ENCODE data around the gene GJB4. TPM values are rescaled to one million over a fixed set of nuclear protein-coding genes. Genes with fewer than 3 reads are reported as not detected.

The GJB4 gene
- total and polyA plus RNA-seq, 4 donors = 0.06 to 0.29 (median 0.12) TPM; not detected in 1

DNA sequence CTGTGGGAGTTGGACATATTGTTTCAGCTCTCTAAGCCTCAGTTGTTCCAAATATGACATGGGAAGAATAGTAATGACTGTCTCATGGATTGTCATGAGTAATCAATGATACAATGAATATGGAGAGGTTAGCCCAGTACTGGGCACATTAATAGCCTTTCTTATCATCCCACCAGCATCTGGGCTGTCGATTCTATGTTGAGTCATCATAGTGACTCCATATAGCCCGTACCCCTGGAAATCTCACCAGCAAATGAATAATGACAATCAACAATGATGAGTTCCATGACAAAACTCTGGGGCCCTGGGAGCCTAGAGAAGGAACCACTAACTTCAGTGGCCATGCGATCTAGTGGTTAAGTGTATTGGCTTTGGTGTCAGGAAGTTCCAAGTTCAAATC, 44.4 kb upstream of the GJB4 start:
- ATAC-seq (ENCODE audit: insufficient read depth, low FRiP score) (no peak), DNase-seq (no peak)
- Histone ChIP-seq H3K4me3 (no peak overlapping the region), H3K27me3 (ENCODE audit: control insufficient read depth in 3 of 3, insufficient read depth in 3 of 3, low read length in 2 of 3) (peaks cover 0 to 10% (median 0%) of the 10 kb centered on the region in 3 donors), H3K36me3 (ENCODE audit: control insufficient read depth in 4 of 4, insufficient read depth in 4 of 4, low read length in 4 of 4) (no peaks in the 10 kb centered on the region), H3K9me3 (ENCODE audit: control insufficient read depth in 4 of 4, insufficient read depth in 3 of 4, low read length in 3 of 4) (peaks cover 0 to 7% (median 0%) of the 10 kb centered on the region in 4 donors), H3K27ac (ENCODE audit: low read depth in 1 of 2, low read length in 1 of 2) (no peak overlapping the region), H3K4me1 (ENCODE audit: control insufficient read depth in 5 of 5, insufficient read depth in 5 of 5, low read length in 5 of 5) (no peaks in the 10 kb centered on the region), H3K9ac (ENCODE audit: insufficient read depth in 1 of 2, low read length in 2 of 2) (no peak overlapping the region)
- 83 to 91% methylated on average over 3 of the region's 3 CpGs for WGBS, 2 donors
- TF ChIP-seq, protein P1, sequence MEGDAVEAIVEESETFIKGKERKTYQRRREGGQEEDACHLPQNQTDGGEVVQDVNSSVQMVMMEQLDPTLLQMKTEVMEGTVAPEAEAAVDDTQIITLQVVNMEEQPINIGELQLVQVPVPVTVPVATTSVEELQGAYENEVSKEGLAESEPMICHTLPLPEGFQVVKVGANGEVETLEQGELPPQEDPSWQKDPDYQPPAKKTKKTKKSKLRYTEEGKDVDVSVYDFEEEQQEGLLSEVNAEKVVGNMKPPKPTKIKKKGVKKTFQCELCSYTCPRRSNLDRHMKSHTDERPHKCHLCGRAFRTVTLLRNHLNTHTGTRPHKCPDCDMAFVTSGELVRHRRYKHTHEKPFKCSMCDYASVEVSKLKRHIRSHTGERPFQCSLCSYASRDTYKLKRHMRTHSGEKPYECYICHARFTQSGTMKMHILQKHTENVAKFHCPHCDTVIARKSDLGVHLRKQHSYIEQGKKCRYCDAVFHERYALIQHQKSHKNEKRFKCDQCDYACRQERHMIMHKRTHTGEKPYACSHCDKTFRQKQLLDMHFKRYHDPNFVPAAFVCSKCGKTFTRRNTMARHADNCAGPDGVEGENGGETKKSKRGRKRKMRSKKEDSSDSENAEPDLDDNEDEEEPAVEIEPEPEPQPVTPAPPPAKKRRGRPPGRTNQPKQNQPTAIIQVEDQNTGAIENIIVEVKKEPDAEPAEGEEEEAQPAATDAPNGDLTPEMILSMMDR (IDR thresholded peaks at IDR 0.05; ENCODE audit: control extremely low read depth, extremely low read depth) = no peak

DNA sequence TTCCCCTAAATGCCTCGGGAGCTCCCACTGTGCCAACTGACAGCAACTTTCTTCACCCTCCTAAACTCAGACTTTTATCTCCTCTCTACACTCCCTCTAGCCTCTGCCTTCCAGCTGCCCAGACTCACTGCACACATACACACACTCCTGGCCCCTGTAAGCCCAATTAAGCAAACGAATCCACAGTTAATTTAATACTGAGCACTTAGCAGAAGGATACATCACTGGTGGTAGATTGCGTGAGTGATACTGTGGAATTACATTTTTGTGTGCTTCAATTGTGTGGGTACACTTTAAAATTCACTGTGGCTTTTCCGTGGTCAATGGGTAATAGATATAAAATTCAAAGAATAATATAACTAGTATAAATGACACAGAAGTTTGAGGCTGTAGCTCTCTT, 38.3 kb upstream of the GJB4 start:
- ATAC-seq (ENCODE audit: insufficient read depth, low FRiP score) (no peak), DNase-seq (no peak)
- Histone ChIP-seq H3K27me3 (ENCODE audit: control insufficient read depth in 3 of 3, insufficient read depth in 3 of 3, low read length in 2 of 3) (peaks cover 0 to 6% (median 3%) of the 10 kb centered on the region in 3 donors), H3K4me3 (no peak overlapping the region), H3K27ac (ENCODE audit: low read depth in 1 of 2, low read length in 1 of 2) (no peak overlapping the region), H3K9ac (ENCODE audit: insufficient read depth in 1 of 2, low read length in 2 of 2) (no peak overlapping the region), H3K9me3 (ENCODE audit: control insufficient read depth in 4 of 4, insufficient read depth in 3 of 4, low read length in 3 of 4) (peaks cover 0 to 8% (median 0%) of the 10 kb centered on the region in 4 donors), H3K4me1 (ENCODE audit: control insufficient read depth in 5 of 5, insufficient read depth in 5 of 5, low read length in 5 of 5) (no peaks in the 10 kb centered on the region), H3K36me3 (ENCODE audit: control insufficient read depth in 4 of 4, insufficient read depth in 4 of 4, low read length in 4 of 4) (no peaks in the 10 kb centered on the region)
- WGBS, 2 donors = 70 to 83% methylated on average over 4 of the region's 4 CpGs
- TF ChIP-seq, protein P1 (IDR thresholded peaks at IDR 0.05; ENCODE audit: control extremely low read depth, extremely low read depth) = no peak

DNA sequence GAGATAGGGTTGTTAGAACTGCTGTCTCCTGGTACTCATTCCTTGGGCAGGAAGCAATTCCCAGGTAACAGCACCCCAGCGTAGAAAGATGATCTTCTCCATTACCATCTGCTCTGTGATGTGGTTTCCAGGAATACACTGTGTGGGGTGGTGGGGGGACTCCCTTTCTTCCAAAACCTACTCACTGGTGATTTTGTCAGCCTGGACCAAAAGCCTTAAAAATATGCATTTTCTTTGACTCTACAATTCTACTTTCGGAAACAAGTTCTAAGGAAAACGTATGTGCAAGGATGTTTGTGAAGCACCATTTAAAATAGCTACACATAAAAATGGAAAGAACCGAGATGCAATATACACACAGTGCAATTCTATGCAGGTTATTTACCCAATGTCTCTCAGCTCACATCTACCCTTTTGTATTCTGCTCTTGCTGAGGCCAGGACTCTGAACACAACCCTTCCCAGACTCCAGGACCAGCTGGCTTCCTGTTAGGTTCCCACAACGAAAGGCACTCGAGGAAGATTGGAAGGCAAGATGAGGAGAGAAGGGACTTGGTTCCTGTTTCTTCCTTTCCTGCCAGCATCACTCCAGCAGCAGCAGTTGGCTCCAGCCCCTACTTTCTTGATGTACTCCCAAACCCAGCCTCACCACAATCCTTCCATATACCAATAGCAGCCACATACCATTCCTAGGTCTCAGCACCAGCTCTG, 37.7 kb upstream of the GJB4 start:
- WGBS, 2 donors = 72 to 77% methylated on average over 6 of the region's 6 CpGs
- peaks cover 0 to 8% (median 0%) of the 10 kb centered on the region in 4 donors for H3K9me3 ChIP-seq (ENCODE audit: control insufficient read depth in 4 of 4, insufficient read depth in 3 of 4, low read length in 3 of 4)
- TF ChIP-seq, protein P1 (IDR thresholded peaks at IDR 0.05; ENCODE audit: control extremely low read depth, extremely low read depth) = no peak
- H3K27me3 ChIP-seq (ENCODE audit: control insufficient read depth in 3 of 3, insufficient read depth in 3 of 3, low read length in 2 of 3) = peaks cover 0 to 6% (median 3%) of the 10 kb centered on the region in 3 donors
- H3K4me1 ChIP-seq (ENCODE audit: control insufficient read depth in 5 of 5, insufficient read depth in 5 of 5, low read length in 5 of 5) = no peaks in the 10 kb centered on the region
- DNase-seq = no peak
- H3K27ac ChIP-seq (ENCODE audit: low read depth in 1 of 2, low read length in 1 of 2) = no peak overlapping the region
- no peak overlapping the region for H3K4me3 ChIP-seq
- H3K9ac ChIP-seq (ENCODE audit: insufficient read depth in 1 of 2, low read length in 2 of 2) = no peak overlapping the region
- no peaks in the 10 kb centered on the region for H3K36me3 ChIP-seq (ENCODE audit: control insufficient read depth in 4 of 4, insufficient read depth in 4 of 4, low read length in 4 of 4)
- no peak for ATAC-seq (ENCODE audit: insufficient read depth, low FRiP score)
